ENCODE data around the gene GSK3A. TPM values are rescaled to one million over a fixed set of nuclear protein-coding genes. Genes with fewer than 3 reads are reported as not detected.

The GSK3A gene
- total RNA-seq, 1 donor from 2014 or later, result 16.3 TPM

GRCh38 chr19:42250666-42251531 lies 8.5 kb upstream of the GSK3A start:
- FAIRE-seq (no peak), DNase-seq (ENCODE audit: low spot score in 2 of 2) (peak in 1 of 2 donors; percentile 54)

- no peak for FAIRE-seq
- no peak for DNase-seq (ENCODE audit: low spot score in 2 of 2)
These were observed 7.8 kb upstream of the GSK3A start for GRCh38 chr19:42250183-42250665.

GRCh38 chr19:42249769-42250168 lies 7.4 kb upstream of the GSK3A start:
- no peak for FAIRE-seq
- no peak for DNase-seq (ENCODE audit: low spot score in 2 of 2)

GRCh38 chr19:42249149-42249750 lies 6.8 kb upstream of the GSK3A start:
- FAIRE-seq (no peak), DNase-seq (ENCODE audit: low spot score in 2 of 2) (no peak)

GRCh38 chr19:42248270-42249148 lies 6.1 kb upstream of the GSK3A start:
- no peak for FAIRE-seq

GRCh38 chr19:42247640-42248199 lies 5.3 kb upstream of the GSK3A start:
- DNase-seq (ENCODE audit: low spot score in 2 of 2) (no peak), FAIRE-seq (no peak)

More at GRCh38 chr19:42248270-42249148, 6.1 kb upstream of the GSK3A start:
- DNase-seq (ENCODE audit: low spot score in 2 of 2), result no peak

- no peak for FAIRE-seq
- DNase-seq (ENCODE audit: low spot score in 2 of 2), result no peak
These were observed 4.7 kb upstream of the GSK3A start for GRCh38 chr19:42246922-42247639.

- FAIRE-seq, result no peak
- DNase-seq (ENCODE audit: low spot score in 2 of 2), result peak; percentile 81 to 85
These were observed 3.9 kb upstream of the GSK3A start for GRCh38 chr19:42246143-42246921.

- FAIRE-seq (no peak), DNase-seq (ENCODE audit: low spot score in 2 of 2) (no peak)
These were observed 2.8 kb upstream of the GSK3A start for GRCh38 chr19:42245231-42245630.

- peak; percentile 83 to 85 for DNase-seq (ENCODE audit: low spot score in 2 of 2)
- no peak for FAIRE-seq
These were observed 2.2 kb upstream of the GSK3A start for GRCh38 chr19:42244347-42245220.

- FAIRE-seq, result no peak
- DNase-seq (ENCODE audit: low spot score in 2 of 2), result no peak
These were observed 312 bp downstream of the GSK3A start for GRCh38 chr19:42242069-42242511.

- DNase-seq (ENCODE audit: low spot score in 2 of 2), result no peak
- FAIRE-seq, result no peak
These were observed 1.1 kb downstream of the GSK3A start for GRCh38 chr19:42241279-42241678.

- FAIRE-seq (no peak), DNase-seq (ENCODE audit: low spot score in 2 of 2) (no peak)
These were observed 2.7 kb downstream of the GSK3A start for GRCh38 chr19:42239544-42240220.

GRCh38 chr19:42235181-42235580 lies 7.2 kb downstream of the GSK3A start:
- FAIRE-seq, result no peak
- DNase-seq (ENCODE audit: low spot score in 2 of 2), result no peak

- no peak for FAIRE-seq
These were observed 8.0 kb downstream of the GSK3A start for GRCh38 chr19:42234364-42234763.

GRCh38 chr19:42233678-42234292 lies 8.6 kb downstream of the GSK3A start:
- FAIRE-seq, result no peak
- no peak for DNase-seq (ENCODE audit: low spot score in 2 of 2)

More at GRCh38 chr19:42234364-42234763, 8.0 kb downstream of the GSK3A start:
- DNase-seq (ENCODE audit: low spot score in 2 of 2), result no peak

- FAIRE-seq, result no peak
These were observed 9.3 kb downstream of the GSK3A start for GRCh38 chr19:42233106-42233505.

More at GRCh38 chr19:42233106-42233505, 9.3 kb downstream of the GSK3A start:
- DNase-seq (ENCODE audit: low spot score in 2 of 2), result no peak

All from frontal cortex (tissue), 4 donors.